GM21723 (cell line): Measurements from ENCODE around the gene CELA3B.
"Not testable (repeated sequence)": the region's sequence is repeated elsewhere in the genome, so short reads cannot be mapped to it uniquely, and the experiment has no call there.

Experiments used
- ATAC-seq: cut with Tn5 transposase; IDR thresholded peaks from one replicate; pipeline ENCODE4 v1.9.1; 2021; ENCODE audit warnings: mild to moderate bottlenecking, moderate library complexity; ENCODE audit not compliant: unreplicated experiment

The CELA3B gene

GRCh38 chr1:22005261-22006149 lies 28.7 kb downstream of the CELA3B start:
- ATAC-seq = not testable (repeated sequence)

- ATAC-seq = not testable (repeated sequence)
Measured at GRCh38 chr1:22006736-22007135, 29.9 kb downstream of the CELA3B start.

GRCh38 chr1:22007262-22007661 lies 30.4 kb downstream of the CELA3B start:
- ATAC-seq = not testable (repeated sequence)

GRCh38 chr1:22009566-22009965 lies 32.7 kb downstream of the CELA3B start:
- ATAC-seq = not testable (repeated sequence)

- not testable (repeated sequence) for ATAC-seq
Measured at GRCh38 chr1:22012752-22013151, 35.9 kb downstream of the CELA3B start.

GRCh38 chr1:22014575-22015206 lies 37.9 kb downstream of the CELA3B start:
- ATAC-seq = not testable (repeated sequence)

- no peak for ATAC-seq
Measured at GRCh38 chr1:22018583-22019559, 42.0 kb downstream of the CELA3B start.

GRCh38 chr1:22021061-22021460 lies 44.2 kb downstream of the CELA3B start:
- no peak for ATAC-seq

- peak; percentile 34 for ATAC-seq
Measured at GRCh38 chr1:22024485-22025367, 47.9 kb downstream of the CELA3B start.

- ATAC-seq = peak; percentile 76
Measured at GRCh38 chr1:22025368-22026155, 48.7 kb downstream of the CELA3B start.

GRCh38 chr1:22026924-22027289 lies 50.1 kb downstream of the CELA3B start:
- ATAC-seq = no peak

- no peak for ATAC-seq
Measured at GRCh38 chr1:22030057-22030456, 53.2 kb downstream of the CELA3B start.

- no peak for ATAC-seq
Measured at GRCh38 chr1:22030473-22030872, 53.7 kb downstream of the CELA3B start.

- no peak for ATAC-seq
Measured at GRCh38 chr1:22031214-22031962, 54.6 kb downstream of the CELA3B start.

- ATAC-seq = not testable (repeated sequence)
Measured at GRCh38 chr1:22034834-22035233, 58.0 kb downstream of the CELA3B start.

- no peak for ATAC-seq
Measured at GRCh38 chr1:22037520-22037919, 60.7 kb downstream of the CELA3B start.

GRCh38 chr1:22038036-22038435 lies 61.2 kb downstream of the CELA3B start:
- ATAC-seq = no peak
